RKO (cell line): ENCODE data around the gene FBN1.

Source experiments
- DNase-seq: peaks from one replicate; pipeline ENCODE4 v3.0.0-alpha.2; 2016; ENCODE audit warnings: low spot score

The FBN1 gene

DNA sequence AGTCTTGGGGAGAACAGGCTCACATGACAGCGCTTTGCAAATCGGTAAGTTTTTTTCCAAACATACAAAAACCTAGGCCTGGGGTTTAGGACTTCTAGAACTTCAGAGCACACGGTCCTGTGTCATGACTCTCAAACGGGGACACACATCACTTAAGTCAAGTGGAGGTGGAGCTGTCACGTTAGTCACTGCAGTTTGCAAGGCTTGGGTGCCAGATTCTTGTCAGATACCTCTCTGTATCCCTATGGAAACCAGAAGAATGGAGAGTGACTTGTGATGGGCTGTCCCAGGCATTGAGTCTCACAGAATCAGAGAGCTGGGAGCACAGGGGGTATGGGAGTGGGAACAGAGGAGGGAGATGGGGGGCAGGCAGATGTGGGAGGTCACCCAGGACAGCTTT lies 249.5 kb downstream of the FBN1 start:
- no peak for DNase-seq

DNA sequence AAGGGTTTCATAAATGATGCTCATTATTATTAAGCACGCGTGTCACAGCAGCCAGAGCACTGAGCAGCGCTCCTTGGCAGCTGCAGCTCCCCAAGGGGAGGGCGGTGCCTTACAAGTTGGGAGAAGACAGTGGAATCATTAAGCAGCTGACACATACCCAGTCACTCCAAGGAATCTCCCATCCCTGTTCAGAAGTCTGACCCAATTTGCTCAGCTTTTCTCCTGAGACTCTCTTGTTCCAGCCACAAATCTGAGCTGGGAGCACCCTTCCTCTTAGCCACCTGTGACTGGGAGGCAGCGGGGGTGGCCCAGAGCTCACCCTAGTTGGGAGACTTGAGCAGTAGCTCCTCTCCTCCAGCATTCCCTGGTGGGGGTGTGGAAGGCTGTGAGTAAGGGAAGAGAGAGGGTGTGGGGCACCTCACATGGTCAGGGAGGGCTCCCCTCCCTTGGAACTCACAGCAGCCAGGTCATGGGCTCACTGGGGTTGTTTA lies 249.9 kb downstream of the FBN1 start:
- no peak for DNase-seq

DNA sequence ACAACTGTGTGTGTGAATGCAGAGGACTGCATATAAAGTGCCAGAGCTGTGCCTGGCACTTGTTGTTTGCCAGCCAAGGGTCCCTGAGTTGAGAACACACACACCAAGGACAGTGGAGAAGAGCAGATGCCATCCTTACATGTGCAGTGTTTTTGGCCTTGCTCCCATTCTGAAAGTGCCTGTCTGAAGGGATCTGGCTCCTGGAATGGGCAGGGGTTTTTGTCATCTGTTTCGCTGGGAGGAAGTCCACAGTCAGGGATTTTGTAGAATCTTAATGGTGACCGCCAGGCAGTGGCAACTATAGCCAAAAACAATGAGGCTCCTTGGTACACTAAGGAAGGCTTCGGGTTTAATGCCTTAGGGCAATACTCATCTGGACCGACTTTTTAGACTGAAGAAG lies 250.5 kb downstream of the FBN1 start:
- no peak for DNase-seq

DNA sequence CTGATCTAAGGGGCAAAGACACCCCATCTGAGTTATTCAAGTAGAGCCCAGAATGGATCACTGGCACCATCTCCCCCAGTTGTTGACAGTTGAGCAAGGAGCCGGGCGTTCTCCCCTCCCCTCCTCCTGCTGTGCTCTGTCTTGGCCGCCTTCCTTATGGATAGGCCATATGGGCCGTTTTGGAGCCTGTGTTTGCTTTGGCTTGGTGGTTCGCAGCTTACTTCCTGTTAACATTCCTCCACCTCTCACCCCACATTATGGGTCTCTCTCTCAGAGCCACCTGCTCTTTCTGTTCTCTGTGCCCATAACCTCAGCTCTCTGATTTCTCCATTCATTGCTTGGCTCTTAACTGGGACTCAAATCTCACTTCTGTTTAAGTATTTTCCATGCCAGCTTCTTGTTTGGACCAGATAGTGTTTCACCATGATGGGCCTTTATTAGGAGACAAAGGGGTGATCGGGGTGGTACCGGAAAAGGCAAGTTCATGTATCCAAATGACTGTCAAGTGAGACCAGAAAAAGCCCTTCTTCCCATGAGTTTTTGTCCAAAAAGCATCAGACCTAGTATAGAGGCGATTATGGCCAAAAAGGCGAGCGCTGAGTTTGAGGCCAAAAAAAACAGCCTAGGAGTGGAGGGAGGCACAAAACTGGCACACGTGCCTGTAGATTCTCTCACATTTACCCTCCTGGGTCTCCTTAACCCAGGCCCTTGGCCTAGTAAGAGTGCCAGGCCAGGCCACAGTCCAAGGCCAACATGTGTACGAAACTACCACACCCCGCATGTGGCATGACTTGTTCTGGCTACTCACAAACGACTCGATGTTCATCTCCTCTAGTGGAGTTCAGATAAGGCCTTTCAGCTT lies 251.6 kb downstream of the FBN1 start:
- DNase-seq = no peak

DNA sequence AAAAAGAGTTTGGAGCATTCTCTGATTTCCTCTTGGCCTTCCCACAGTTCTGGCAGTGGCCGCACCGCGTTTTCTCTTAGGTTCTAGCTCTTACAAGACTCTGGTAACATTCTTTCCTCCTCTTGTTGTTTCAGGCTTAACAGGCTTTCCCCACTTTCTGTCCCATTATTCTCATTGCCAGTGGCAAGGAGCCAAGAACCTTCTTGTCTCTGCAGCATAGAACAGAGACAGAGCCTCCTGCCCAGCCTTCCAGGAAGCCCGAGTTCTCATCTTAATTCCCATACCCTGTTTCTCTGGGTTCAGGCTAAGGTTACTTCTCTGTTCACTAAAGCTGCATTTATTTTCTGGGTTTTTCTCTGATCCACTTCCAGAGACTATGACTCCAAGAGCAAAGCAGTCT lies 253.2 kb downstream of the FBN1 start:
- no peak for DNase-seq

DNA sequence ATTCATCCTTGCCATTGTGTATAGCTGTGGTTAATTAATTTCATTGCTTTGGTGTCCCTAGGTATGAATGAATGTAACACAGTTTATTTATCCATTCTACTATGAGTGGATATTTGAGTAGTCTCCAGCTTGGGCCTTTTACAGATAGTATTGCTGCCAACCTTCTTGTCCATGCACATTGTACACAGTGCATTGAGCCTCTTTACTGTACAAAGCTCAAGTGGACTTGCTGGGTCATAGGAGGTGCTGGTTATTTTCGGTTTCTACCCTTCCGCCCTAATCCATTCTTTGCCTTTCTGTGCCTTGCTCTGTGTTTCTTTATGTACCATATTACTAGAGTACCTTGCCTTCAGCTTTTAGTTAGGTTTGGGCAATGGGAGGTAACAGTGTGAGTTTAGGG lies 253.6 kb downstream of the FBN1 start:
- DNase-seq = no peak

DNA sequence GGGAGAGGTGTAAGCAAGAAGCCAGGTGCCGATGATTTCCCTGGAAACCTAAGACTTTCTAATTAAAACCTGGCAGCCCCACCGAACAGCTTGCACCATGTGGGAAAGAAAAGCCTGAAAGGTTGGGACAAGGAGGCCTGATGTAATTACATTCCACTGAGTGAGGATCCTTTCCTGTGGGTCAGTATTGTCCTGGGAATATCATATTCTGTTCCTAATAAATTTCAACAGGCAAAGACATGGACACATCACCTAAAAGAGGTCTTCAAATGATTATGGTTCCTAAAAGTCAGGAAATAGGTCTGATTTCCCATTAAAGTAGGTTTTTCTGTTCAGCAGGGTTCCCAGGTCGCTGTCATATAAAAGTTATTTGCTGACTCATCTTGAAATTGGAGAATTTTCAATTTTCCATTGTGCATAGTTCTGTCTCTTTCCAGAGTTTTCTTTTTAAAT lies 255.8 kb downstream of the FBN1 start:
- no peak for DNase-seq

DNA sequence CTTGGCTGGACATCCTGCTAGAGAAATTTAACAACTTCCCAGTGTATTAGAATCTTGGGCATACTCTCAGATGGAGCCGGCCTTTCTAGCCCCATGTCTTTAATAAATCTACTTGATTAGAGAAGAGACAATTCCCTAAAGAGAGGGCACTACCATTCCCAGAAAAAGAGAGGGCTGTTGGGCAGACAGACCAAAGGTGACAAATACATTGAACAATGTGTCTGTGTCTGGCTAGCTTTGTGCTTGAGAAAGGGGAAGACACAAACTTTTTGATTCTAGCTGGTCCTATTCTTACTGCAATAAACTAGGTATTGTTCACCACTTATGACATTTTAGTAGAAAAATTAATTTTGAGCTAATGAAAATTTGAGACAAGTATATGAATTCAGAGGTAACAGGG lies 256.6 kb downstream of the FBN1 start:
- DNase-seq = no peak

DNA sequence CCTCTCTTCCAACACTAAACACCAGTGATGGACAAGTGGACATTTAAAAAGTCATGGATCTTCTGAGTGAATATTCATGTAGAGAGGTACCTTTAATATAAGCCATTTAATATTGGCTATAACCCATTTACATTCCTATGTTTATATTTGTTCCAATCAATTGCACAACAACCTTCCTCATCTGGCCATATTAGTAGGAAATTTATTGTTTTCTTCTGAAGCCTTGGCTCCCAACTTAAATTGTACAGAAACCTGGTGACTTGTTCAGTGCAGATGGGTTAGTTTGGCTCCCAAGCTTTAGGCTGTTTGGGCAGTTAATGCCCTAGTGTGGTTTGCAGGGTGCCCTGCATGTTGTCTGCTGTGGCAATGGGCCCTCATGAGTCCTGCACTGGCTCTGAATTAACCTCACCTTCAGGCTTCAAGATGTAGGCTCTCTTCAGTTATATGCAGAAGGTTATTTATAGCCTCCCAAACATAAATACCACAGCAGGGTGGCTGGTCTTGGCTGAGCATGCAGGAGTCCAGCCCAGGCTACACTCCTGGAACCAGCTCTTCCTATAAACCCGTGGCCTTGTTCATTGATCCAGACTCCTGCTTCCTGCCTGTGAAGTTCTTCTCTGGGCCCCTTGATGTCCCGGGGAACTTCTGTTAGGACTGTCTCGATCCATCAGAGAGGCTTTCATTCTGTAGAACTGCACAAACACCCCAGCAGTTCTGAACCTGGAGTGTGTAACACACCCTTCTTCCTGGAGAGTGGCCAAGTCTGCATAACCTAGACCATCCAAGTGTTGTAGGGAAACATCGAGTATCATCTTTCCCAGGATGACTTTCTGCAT lies 257.3 kb downstream of the FBN1 start:
- DNase-seq = no peak

DNA sequence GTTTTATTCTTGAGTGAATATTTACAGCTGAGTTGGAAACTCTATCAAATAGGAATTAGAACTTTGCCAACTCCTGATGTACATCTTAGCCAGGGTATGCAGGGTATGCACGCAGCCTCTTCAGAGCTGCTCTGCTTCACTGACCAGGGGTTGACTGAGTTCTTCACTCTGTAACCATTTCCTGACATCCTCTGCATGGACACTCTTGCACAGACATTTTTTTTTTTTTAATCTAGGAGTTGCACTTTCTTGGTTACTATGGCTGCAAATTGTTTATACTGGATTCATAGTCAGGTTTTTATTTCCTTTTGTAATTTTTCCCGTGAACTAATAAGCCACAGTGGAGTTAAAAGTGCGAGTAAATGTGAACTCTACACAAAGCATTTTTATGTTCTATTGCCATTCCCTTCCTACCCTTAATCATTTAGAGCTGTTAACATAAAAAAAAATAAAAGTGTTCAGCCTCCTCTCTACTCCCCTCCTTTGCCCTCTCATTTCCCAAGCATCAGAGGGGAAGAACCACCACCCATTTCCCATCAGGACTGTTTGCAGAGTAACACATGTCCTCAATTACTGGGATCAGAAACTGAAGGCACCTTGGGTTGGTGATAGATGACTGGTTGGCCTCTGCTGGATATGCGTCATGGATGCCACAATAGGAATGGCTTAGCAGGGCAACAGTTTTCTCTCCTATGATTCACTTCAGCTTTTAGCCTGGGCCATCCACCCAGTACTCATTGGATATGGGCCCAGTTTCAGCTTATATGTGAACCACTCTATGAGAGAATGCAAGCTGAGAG lies 260.3 kb downstream of the FBN1 start:
- DNase-seq = no peak

DNA sequence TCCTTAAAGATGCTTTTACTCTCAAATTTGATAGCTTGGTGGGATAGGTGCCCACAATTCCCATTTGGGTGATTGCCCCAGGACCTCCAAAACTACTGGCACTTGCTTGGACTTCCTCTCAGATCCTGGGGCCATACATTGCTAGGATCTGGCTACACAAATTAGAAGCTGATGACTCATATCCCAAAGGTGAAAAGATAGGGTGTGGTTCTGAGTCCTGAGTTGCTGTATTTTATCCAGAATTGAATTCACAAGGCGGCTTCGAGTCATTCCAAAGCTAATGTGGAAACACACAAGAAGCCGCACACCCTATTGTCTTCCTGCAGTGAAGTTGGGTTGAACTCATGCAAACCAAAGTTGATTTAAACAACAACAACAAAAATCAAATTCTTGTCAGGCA lies 260.9 kb downstream of the FBN1 start:
- no peak for DNase-seq

DNA sequence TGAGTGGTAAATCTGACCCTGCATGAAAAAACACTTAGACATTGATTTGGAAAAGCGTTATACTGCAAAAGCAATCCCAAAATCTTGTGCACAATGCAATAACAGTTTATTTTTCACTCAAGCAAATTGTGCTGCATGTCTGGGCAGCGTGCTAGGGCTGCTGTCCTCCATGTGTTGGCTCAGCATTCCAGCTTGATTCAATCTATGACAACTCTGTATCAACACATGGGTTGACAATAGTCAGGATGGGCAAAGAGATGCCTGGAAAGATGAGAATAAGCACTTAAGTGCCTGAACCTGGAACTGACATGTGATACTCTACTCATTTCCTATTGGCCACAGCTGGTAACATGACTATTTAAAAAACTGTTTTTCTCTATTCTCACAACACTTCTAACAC lies 262.5 kb downstream of the FBN1 start:
- DNase-seq = no peak

DNA sequence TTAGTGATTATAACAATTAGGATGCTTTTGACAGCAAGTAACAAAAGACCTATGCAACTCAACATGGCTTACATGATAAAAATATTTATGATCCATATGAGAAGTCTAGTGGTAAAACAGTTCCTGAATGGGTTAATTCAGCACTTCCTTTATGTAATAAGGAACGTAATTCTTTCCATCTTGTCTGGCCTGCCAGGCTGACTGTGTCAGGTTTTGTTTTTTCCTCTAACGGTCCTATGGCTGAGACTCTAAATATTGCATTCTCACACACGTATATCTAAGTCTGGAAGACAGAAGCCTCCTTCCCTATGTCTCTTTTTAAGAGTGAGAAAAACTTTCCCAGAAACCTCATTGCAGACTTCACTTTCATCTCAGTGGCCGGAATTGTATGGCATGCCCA lies 263.6 kb downstream of the FBN1 start:
- DNase-seq = no peak

DNA sequence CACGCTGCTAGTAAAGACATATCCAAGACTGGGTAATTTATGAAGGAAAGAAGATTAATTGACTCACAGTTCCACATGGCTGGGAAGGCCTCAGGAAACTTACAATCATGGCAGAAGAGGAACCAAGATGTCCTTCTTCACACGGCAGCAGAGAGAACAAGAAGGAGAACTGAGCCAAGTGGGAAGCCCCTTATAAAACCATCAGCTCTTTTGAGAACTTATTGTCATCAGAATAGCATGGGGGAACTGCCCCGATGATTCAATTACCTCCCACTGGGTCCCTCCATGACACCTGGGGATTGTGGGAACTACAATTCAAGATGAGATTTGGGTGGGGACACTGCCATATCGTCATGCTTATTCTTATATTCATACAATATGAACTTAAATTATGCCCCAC lies 265.3 kb downstream of the FBN1 start:
- no peak for DNase-seq

DNA sequence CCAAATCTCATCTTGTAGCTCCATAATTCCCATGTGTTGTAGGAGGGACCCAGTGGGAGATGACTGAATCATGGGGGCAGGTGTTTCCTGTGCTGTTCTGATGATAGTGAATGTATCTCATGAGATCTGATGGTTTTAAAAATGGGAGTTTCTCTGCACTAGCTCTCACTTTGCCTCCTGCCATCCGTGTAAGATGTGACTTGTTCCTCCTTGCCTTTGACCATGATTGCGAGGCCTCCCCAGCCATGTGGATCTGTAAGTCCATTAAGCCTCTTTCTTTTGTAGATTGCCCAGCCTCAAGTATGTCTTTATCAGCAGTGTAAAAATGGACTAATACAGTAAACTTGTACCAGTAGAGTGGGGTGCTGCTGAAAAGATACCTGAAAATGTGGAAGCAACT lies 269.7 kb downstream of the FBN1 start:
- DNase-seq = no peak

DNA sequence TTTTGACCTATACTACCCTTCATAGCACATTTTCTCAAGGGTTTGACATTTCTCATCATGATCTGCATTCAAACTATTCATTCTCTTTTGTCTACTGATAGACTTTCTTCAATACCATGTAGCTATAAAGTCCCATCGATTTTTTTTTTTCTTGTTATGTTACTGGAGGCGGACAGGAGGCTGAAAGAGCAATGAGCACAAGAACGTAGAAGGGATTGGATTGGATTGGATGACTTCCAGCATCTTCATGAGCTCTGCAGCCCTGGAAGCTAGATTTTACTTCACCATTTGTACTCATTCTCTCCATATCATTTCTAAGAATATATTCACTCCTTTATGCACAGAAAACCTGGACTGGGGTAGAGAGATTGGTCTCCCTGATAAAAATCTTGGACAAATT lies 271.0 kb downstream of the FBN1 start:
- DNase-seq = no peak

DNA sequence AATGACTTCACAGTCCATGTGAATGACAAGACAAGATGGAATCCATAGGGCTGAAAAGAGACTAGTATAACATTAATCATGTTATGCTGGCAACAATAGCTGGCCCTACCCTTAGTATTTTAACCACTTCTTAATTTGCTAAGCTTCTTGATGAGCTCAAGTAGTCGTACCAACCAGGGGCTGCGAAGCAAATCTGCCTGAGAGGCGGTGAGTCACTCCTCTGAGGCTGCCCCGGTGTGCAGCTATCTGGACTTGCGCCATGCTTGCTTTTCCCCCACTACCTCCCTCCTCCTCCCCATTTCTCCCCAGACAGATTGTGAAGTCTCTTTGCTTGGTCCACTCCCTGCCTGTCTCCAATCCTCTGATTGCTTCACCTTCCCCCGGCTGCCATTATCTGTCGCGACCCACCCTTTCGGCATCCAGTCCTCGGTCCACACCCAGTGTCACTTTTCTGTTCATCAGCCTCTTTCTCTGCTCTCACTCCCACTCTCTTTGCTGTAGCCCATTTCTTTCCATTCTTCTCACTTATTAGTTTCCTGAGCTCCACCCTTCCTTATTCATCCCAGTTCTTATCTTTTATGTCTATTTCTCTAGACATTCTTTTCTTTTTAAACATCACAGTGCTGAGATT lies 271.6 kb downstream of the FBN1 start:
- DNase-seq = no peak

DNA sequence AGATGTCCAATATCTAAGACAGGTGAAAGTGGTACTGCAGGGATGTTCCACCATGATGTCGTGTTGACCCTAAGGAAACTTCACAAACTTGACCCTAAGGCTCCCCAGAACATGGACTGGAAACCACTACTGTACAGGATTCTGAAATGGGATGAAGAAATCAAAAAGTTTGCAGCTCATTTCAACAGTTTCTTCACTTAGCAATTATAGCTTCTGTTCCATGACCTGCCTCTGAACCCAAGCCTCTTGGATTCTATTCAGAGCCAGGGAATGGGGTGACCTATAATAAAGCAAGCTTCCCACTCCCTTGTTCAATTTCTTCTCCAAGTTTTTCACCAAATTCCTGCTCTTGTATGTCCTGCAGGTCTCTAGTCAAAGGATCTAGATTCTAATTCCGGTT lies 273.5 kb downstream of the FBN1 start:
- no peak for DNase-seq

DNA sequence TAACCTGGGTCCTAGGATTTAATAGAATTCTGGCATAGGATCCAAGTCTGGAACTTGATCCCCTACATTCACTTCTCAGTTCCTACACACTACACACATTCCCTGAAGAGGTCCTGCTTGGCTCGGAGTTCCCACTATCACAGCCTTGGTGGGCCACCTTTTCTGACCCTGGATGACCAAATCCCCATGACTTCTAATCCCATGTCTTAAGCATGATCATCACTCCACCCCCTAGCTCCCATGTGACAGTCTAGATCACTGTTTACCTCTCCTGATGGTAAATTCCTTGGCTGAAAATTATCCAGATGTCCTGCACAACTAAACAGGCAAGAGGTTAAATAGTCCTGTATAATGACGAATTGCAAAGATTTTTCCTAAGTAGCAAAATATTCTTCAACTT lies 274.0 kb downstream of the FBN1 start:
- DNase-seq = no peak

DNA sequence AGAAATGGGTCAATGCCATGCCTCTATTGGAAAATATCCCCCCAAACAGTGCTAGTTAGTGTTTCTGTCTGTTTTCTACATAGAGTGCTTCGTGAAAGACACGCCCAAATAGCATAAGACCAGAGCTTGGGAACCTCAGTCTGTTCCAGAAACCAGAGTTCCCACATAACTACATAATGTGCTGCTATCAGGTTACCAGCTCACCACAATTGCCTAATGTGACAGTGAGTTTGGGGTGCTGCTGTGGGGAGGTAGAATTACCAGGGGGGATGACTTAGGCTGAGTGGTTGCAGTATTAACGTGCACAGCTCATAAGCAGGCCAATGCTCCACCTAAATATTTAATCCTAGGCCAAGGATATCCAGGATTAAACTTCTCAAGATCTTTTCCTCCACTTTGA lies 275.0 kb downstream of the FBN1 start:
- no peak for DNase-seq

DNA sequence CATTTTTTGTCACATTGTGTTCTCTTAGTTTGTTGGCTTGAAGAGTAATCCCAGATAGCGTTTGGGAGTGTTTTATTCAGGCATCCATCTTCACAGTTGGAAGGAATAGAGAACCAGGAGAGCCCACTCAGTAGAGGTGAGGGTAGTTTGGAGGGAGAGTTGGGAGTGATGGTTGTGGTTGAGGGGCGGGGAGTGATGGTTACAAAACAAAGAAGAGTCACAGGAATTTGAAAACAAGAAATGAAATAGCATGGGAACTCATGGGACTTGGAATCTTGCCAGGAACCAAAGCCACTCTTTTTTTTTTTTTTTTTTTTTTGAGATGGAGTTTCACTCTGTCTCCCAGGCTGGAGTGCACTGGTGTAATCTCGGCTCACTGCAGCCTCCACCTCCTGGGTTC lies 278.0 kb downstream of the FBN1 start:
- DNase-seq = no peak
